ENCODE data around the gene WHRN.

Gene WHRN

DNA sequence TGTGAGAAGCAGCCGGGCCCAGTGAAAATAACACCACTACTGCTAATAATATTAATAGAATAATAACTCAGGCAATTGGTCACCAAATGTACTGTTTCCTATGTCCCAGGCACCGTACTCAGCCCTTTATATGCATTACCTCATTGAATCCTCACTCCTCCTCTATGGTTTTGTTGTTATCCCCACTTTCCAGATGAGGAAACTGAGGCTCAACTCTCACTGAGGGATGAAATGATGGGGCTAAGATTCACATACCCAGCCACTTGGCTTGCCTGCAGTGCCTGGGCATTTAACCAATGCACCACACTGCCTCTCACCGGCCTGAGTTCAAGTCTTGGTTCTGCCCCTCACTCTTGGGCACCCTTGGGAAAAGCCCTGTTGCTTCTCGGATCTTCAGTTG is 34.1 kb downstream of the WHRN start:
- DNase-seq (ENCODE audit: low spot score), result no peak

DNA sequence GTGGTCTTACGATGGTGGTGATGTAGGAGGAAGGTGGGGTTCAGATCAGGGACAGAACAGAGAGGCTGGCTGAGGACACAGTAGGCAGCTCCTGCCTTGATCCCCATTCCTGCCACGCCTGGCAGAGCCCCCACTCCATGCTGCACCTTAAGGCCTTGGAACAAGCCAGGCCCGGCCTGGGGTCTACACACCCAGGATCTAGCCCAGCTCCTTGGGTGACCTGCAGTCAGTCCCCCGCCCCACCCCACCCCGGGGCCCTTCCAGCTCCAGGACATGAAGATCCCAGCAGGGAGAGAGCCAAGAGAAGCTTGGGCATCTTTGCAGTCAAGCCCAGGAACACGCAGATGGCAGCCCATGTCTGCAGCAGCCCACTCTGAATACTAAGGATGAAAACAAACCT is 34.7 kb downstream of the WHRN start:
- DNase-seq (ENCODE audit: low spot score), result no peak

DNA sequence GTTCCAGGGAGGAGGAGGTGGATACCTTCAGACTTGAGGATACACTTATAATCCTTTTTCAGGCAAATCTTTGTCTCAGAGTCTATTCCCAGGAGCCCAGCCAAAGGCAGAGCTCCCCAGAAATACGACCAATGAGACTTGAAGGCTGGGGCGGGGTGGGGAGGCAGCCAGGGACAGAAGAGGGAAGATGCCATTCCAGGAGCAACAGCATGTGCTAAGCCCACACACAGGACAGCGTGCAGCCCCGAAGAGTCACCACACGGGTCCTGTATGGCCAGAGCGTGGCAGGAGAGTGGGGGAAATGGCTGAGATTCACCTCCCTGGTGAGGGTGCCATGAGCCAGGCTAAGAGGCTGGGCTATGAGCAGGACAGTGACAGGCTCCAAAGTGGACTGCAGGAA is 35.2 kb downstream of the WHRN start:
- no peak for DNase-seq (ENCODE audit: low spot score)

DNA sequence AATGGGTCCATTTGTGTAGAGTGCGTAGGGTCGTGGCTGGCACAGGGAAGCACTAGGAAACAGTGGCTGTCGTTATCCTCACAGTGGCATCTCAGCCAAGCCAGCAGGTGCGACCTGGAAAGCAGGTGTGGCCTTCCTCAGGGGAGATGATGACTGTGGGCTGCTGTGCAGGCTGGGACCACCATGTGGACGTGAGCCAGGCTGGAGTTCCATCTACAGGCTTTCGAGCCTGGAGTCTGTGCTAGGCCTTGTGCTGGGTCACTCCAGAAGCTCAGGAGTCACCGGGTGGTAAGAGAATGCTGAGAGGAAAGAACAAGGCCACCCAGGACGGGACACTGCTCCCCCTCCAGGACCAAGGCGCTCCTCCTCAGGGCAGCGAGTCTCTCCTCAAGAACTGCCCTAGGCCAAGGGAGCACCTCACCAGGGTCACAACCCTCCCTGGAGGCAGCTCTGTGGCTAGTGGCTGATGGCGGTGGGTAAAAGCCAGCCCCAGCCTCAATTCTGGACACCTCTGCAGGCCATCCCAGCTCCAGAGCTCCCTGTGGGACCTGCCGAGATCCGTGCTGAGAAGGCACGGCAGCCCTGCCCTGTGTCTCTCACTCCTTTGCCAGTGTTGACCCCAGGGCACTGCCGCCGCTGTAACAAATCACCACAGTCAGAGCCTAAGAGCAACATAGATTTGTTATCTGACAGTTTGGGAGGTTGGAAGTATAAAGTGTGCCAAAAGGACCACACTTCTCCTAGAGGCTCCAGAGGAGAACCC is 36.0 kb downstream of the WHRN start:
- no peak for DNase-seq (ENCODE audit: low spot score)

DNA sequence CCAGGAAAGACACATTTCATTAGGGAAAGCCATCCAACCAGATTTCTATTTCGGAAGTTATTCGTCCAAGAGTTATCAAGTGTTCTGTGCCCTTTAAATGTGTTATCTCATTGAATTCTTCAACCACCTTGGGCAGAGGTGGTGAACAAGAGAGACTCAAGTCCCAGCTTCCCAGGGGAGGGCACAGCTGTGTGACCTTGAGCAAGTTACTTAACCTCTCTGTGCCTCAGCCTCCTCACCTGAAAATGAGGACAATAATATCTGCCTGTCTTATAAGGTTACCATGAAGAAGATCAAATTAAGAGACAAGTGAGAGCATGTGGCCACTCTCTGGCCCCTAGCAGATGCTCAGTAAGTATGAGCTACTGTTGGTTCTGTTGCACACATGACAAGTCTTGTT is 37.4 kb downstream of the WHRN start:
- no peak for DNase-seq (ENCODE audit: low spot score)

DNA sequence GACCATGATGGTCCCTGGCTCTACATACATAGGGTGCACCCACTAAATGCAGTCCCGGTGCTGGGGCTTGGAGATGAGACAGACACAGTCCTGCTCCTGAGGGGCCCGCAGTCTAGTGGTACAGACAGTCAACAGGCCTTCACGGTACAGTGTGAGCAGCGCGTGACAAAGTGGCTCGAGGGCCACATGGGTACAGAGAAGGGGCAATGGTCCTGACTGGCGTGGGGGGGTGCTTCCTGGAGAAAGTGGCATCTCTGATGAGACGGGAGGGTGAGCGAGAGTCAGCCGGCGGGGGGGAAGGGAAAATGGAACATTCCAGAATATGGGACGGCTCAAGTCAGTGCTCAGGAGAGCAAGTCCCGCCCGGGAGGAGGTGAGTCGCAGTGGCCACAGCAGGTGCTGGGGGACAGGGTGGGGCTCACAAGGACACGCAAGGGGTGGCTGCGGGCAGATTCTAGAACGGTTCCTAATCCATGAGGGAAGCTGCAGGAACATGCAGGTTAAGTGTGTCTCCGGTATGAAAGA is 38.0 kb downstream of the WHRN start:
- no peak for DNase-seq (ENCODE audit: low spot score)

DNA sequence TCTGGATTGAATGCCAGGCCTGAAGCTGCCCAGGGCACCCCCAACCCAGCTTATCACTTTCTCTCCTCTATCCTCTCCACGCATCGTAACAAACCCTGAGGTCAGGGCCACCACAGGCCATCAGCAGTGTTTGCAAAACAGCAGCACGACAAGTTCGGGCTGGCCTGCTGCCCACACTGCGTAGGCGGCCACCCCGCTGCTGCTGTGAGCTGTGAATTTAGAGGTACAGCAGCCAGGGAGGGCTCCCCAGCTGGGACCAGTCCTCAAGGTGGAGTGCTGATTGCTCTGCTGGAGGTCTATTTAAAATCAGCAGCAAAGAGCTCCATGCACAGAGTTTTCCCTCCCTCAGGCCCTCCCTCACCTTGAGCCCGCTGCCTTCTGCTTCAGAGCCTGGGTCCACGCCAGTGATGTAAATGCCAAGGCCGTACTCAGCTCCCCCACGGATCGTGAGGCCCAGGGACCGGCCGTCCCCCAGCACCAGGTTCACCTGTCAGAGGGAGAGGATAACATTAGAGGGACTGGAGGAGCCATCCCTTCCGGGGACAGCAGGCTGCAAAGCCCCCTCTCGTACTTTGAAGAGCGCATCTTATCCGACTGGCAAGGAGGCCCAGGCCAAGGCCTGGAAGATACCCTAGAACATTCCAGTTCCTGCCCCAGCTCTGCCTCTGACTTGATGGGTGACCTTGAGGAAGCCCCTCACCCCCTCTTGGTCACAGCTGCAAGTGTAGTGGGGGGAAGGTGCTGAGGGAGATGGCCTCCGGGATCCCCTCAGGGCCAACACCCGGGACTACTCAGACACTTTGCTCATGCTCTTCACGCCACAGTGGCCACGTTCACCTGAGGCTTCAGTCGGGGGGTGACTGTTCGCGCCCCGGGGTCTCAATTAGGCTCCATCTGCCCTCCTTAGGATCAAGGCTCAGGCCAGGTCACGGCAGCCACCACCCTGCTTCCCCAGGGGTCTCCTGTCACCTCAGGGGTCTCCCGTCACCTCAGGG is 39.1 kb downstream of the WHRN start:
- no peak for DNase-seq (ENCODE audit: low spot score)

DNA sequence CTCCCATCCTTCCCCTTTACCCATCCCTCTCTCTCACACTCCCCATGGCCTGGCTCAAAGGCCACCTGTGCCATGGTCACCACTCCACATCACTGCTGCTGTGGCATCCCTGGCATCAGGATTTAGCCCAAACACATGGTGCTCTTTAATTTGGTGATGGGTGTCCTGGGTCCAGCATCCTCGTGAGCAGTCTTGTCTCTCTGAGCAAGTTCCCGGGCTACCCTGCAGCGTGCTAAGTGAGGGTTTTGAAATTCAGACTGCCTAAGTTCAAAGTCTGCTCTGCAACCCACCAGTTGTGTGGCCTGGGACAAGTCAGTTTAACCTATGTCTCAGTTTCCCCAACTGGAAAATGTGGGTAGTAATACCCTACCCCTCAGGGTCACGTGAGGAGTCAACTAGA is 39.9 kb downstream of the WHRN start:
- DNase-seq (ENCODE audit: low spot score), result no peak

DNA sequence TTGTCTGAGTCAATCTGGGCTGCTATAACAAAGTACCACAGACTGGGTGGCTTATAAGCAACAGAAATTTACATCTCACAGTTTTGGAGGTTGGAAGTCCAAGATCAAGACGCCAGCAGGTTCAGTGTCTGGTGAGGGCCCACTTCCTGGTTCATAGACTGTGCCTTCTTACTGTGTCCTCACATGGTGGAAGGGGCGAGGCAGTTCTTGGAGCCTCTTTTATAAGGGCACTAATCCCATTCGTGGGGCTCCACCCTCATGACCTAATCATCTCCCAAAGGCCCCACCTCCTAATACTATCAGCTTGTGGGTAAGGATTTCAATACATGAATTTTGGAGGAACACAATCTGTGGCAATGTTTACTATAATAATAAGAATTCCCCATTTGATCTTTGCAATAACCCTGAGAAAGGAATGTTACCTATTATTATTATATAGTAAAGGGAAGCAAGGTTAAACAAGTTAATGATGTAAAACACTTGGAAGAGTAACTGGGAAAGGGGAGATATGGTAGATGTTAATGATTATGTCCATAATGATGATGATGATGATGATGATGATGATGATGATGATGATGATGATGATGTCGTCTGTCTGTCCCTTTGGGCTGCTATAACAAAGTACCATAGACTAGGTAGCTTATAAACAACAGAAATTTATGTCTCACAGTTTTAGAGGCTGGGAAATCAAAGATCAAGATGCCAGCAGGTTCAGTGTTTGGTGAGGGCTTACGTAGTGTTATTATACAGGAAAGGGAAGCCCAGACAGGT is 40.8 kb downstream of the WHRN start:
- DNase-seq (ENCODE audit: low spot score), result no peak

DNA sequence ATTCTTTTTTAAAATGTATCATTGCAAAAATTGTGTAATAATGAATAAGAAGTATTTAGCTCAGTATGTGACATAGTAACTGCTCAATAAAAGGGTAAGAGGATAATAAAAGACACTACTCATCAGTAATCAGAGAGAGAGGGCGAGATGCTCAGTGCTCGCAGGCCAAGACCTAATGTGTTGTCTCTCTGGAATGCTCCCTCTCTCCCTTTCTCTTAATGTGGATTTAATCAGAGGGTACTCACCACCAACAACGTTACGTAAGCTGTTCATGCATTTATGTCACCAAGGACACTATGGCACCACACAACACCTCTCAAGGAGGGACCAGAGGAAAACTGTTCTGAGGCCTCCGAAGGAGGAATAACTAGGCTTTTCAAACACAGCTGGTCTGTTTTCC is 42.5 kb downstream of the WHRN start:
- DNase-seq (ENCODE audit: low spot score), result peak; percentile 45

DNA sequence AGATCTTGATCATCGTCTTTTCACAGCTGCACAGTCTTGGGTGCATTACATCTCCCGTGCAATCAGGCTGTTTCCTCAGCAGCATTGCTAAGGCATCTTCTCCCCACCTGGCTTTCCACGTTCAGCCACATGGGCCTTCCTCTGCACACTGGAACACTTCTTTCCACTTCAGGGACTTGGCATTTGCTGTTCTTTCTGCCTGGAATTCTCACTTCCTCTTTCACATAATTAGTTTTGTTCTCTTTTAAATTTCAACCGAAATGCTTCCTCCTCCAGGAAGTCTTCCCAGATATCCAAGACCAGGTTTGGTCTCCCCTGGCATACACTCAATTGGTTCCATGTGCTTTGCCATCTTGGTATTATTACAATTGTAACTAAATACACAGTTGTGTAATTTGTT is 43.8 kb downstream of the WHRN start:
- DNase-seq (ENCODE audit: low spot score), result no peak

DNA sequence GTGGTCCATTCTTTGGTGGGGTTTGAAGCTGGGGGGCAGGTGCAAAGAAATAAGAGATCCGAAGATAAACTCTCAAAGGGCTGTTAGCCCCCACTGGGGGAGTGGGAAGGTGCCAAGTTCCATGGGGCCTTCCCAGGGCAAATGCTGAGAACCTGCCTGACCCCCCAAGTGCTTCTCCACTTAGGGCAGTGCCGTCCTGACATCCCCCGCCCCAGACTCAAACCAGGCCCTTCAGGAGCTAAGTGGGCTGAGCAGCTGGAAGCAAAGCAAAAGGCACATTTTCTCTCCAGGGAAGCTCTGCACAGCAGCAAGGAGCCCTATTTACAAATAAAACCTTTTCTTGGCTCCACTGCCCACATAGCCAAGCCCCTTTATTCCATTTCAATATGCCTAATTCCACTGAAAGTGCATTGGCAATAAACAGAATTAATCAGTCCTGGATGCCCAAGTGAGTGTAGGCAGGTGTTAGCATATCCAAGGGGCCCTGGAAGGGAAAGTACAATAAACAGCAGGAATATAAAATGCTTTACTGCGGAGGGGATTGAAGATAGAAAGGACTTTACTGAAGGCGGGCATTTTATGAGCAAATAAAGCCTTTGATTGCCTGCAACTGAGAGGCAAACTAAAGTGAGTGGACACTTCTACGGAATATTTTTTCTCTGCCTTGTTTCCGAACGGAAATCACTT is 44.6 kb downstream of the WHRN start:
- no peak for DNase-seq (ENCODE audit: low spot score)

DNA sequence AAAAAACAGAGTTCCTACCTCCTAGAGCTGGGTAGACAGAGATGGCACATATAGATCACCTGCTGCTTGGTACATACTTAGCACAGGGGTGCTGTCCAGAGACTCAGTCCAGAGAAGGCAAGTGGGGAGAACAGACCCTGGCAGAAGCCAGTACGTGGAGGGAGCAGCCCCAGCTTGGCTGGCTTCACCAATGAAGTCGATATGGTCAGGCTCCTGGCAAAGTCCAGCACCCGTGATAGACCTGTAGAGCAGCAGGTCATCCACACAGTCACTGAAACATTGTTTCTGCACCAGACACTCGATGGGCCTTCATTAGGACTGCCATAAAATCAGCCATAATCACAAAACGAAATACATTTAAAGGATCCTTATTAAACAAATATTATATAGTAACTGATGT is 45.8 kb downstream of the WHRN start:
- no peak for DNase-seq (ENCODE audit: low spot score)

DNA sequence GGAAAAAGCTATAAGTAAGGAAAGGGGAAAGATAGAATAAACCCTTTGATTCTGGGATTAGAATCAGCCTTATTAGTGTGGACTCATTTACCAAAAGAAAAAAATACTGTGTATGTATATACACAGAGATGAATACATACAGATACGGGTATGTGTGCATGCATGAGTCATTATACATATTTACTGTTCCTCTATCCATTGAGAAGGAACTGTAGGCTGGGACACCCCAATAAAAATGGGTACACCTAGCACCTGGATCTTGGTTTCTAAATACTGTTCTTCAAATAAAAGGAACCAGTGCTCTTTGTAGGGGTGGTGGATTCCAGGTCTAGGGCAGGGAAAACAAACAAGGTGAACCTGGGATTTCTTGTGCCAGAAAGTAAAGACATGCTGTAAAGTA is 48.3 kb downstream of the WHRN start:
- DNase-seq (ENCODE audit: low spot score), result no peak

DNA sequence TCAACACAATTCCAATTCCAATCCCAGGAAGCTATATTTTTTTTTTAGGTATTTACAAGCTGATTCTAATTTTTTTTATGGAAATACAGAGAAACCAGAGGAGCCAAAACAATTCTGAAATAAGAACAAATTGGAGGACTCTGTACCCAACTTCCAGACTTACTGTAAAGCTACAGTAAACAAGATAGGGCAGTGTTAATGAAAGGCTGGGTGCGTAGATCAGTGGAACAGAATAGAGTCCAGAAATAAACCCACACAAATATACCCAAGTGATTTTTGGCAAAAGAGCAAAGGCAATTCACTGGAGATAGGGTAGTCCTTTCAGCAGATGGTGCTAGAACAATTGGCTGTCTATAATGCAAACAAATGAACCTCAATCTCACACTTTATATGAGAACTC is 50.6 kb downstream of the WHRN start:
- no peak for DNase-seq (ENCODE audit: low spot score)

DNA sequence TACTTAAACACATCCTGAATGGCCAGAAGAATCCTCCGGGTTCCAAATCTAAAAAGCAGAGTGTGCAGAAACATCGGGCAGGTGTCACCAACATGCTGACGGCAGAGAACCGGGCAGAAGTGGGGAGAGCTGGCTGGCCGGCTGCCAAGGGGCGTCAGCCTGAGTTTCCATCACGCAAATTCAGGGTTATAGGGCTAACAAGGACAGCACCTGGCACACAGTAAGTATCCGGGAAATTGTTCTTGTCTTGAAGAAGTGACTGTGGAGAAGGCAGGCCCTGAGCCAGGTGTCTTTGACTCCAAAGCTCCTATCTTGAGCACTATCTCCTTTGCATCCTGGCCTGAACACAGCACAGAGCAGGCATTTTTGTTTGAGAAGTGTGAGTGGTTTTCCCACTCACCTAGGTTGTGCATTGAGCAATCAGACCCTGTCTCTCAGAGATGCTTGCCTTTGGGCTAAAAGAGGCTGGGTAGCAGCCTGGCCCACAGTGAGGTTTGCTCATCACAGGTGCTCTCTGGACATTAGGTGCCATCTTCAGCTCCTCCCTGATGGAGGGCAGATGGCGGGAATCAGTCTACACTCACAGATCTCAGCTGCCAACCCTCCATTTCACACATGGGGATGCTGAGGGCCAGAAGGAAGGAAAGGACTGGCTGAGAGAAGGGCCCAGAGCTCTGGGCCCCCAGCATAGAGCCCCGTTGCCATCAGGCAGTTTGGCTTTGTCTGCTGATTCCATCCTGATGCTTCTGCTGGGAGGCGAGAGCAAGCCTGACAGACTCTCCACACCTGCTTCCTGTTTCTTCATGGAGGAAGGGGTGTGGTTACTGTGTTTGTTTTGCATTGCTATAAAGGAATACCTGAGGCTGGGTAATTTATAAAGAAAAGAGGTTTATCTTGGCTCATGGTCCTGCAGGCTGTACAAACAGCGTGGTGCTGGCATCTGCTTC is 52.8 kb downstream of the WHRN start:
- no peak for DNase-seq (ENCODE audit: low spot score)

DNA sequence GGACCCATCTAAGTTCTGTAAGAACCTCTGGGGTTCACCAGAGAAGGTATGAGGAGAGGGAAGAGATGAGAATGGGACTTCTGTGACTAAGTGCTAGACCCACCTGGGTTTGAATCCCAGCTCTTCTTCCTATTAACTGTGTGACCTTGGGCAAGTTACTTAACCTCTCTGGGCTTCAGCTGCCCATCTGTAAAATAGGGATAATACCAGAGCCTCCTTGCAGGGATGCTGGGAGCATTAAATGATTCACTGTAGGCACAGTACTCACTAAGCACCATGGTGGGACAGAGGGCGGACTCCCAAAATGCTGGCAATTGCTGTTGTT is 53.6 kb downstream of the WHRN start:
- DNase-seq (ENCODE audit: low spot score), result no peak

DNA sequence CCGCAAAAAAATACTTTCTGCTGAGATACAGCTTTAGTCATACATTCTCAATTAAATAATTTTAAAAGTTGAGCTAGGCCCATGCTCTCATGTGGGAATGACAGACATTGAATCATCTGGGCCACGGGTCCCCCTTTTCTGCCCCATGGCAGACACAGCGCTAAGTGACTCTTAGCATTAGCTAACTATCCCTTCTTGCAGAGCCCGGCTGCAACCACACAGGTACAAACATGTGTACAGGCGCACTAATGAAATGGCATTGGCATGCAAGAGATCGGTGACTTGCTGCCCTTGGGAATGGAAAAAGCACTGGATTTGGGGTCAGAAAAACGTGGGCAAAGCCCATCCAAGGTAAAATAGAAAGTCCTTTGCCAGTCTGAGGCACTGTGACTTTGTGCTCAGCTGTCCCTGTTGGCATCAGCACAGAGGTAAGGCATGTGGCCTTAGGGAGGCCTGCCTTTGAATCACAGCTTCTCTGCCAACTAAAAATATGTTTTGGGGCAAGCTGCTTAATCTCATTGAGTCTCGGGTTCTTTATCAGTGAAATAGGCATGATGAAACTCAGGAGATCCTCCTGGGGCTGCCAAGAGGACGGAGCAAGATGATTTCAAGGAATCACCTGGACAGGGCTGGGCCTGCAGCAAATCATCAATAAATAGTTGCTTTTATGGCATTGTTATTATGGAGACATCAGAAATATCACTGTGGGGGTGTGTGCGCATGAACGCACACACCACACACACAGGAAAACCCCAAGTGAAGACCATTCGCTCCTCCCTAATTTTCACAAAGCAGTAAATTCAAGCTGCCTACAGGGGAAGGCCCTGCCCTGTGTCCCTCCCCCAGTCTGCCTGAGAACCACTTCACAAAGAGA is 54.2 kb downstream of the WHRN start:
- DNase-seq (ENCODE audit: low spot score), result no peak

DNA sequence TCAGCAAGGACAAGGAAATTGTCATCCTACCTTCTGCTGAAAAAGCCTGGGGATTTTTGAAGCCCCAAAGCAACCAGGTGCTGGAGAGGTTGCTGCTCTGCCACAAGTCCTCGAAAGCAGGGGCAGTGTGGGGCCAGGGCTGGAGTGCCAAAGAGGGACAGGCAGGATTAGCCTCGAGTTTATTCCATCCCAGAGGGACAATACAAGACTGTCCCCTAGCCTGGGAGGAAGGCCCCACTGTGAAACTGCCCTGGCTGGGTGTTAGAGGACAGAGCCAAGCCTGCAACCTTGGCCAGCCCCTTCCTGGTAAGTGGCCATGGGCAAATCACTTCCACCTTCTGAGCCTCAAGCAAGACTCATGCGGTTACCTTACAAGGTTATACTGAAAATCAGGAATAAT is 55.1 kb downstream of the WHRN start:
- DNase-seq (ENCODE audit: low spot score), result no peak

DNA sequence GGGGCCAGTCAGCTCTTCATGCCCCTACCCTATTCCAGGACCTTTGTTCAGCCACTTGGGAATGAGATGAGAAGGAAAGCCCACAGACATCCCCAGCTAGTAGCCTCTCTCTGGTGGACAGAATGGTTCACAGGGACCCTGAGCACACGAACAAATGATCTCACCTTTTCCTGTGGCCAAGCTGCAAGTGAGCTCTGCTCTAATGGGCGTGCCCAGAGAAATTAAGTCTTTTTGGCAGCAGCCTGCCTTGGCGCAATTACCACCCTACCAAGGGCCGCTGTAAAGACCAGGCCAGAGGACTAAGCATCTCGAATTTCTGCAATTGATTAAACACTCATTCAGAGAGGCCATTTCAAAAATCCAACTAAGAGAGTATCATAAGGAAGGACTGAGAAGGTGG is 56.0 kb downstream of the WHRN start:
- DNase-seq (ENCODE audit: low spot score), result no peak
